GM15510 (cell line): Measurements from ENCODE around the gene MAZ.

Experiments
- POLR2A ChIP-seq: IDR thresholded peaks from 3 replicates; pipeline ENCODE4 v1.6.1; 2011; ENCODE audit warnings: borderline replicate concordance; ENCODE audit not compliant: insufficient read length; ENCODE audit errors: extremely low read depth

The MAZ gene

DNA sequence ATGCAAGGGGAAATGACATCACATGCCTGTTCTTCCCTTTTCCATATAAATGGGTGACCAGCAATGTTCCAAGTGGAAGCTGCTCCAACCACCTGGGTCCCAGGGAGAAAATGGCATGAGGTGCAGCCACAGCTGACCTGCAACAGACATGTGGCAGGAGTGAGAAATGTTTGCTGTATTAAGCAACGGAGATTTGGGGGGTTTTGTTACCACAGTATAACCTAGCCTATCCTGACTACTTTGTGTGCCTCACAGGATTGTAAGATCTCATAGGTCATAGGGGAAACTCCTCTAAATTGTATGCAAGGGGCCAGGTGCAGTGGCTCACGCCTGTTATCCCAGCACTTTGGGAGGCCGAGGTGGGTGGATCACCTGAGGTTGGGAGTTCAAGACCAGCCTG, 44.7 kb downstream of the MAZ start:
- TF ChIP-seq POLR2A = no peak

DNA sequence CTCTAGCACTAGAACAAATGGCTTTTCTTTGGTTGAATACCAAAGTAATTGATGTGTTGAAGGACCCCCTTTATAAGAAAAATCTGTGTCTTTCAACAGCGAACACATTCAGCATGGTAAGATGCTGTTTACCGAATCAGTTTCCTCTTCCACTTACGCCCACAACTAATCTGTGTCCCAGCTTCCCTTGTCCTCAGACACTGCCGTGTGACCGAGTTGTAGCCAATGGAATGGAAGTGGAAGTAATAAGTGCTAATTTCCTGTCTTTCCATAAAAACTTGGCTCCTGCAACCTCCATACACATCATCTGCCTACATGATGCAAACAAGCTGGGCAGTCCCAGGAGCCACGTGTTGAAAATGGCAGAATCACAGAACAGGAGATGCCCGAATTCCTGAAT, 46.3 kb downstream of the MAZ start:
- no peak for TF ChIP-seq POLR2A

DNA sequence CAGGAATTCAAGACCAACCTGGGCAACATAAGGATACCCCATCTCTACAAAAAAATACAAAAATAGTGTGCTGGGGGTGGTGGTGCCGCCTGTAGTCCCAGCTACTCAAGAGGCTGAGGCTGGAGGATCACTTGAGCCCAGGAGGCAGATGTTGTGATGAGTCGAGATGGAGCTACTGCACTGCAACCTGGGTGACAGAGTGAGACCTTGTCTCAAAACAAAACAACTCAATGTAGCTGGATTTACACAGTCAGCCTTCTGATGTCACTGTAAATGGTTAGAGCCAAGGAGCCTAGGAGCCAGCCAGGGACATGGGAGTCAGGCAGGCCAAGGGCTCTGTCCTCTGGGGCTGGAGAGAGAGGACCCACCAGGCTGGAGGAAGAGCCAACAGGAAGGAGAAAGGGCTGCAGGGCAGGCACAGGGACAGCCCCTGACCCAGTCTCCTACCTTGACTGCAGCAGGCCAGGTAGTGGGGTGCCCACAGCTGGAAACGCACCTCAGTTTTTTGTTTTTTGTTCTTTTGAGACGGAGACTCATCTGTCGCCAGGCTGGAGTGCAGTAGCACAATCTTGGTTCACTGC, 48.3 kb downstream of the MAZ start:
- no peak for TF ChIP-seq POLR2A

DNA sequence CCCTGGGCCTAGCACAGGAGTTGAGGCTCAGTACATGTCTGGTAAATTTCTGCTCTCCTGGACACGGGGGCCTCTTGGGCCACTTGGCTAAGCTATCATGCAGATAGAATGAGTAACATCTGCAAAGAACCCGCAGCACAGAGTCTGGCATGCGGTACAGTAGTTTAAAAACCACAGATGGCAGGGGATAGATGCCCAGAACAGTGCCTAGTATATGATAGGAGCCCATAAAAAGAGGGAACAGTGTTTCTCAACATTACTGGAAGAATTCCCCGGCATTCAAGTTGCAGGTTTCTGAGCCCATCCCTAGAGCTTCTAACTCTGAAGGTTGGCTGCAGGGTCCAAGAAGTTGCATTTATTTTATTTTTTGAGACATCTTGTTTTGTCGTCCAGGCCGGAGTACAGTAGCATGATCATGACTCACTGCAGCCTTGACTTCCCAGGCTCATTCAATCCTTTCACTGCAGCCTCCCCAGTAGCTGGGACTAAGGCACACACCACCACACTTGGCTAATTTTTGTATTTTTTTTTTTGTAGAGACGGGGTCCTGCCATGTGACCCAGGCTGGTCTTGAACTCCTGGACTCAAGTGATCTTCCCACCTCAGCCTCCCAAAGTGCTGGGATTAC, 50.9 kb downstream of the MAZ start:
- no peak for TF ChIP-seq POLR2A

DNA sequence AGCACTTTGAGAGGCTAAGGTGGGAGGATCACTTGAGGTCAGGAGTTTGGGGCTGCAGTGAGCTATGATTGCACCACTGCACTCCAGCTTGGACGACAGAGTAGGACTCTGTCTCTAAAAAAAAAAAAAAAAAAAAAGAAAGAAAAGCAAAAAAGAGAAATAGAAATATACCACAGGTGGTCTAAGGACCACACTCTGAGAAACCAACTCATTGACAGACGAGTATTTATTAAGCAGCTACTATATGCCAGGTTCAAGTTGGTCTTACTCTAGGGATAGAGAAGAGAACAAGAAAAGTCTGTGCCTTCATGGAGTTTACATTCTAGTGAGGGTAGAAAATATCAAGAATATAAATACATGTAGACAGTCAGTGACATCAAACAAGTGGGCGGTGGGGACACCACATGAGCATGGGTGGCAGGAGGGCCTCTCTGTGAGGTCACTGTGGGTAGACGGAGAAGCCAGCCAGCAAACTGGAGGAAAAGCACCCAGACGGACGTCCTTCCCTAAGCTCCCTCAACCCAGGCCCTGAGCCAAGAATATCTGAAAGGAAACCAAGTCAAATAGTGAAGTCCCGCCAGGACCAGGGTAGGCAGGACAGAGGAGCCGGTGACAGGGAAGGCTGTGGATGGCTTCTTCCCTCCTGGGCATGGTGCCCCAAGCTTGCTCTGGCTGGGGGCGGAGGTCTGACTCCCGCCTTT, 52.0 kb downstream of the MAZ start:
- no peak for TF ChIP-seq POLR2A

DNA sequence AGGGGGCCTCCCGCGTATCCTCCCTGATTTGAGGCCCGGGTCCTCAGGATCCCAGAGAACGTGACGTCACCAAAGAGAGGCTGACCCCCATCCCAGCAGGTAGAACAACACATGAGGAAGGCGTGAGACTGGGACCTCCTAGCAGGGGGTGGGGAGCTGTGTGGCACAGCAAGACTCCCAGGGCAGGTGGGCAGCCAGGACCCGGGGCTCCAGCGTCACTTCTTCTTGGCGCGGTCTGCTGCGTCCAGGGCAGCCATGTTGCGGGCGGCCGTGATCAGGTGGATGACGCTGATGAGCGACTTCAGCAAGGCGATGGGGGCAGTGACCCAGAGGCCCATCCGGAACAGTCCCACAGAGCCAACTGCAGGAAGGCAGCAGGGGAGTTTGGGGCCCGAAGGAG, 52.6 kb downstream of the MAZ start:
- TF ChIP-seq POLR2A = no peak

DNA sequence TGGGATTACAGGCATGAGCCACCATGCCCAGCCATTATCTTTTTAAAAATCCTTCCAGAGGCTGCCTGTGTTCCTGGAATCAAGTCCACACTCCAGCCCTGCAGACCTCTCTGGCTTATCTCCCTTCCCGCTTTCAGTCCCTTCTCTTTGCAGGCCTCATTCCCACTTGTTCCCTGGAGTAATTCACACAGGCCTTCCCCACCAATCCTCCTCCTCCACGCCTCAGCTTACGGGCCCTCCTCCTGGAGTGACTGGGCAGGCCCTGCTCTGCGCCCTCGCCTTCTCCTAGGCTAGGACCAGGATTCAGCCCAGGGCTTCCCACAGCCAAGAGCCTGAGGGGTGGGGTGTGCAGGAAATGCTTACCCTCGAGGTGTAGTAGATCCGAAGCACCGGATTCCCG, 53.9 kb downstream of the MAZ start:
- TF ChIP-seq POLR2A = no peak
